ENCODE results near the gene RCVRN. TPM values are rescaled to one million over a fixed set of nuclear protein-coding genes. Genes with fewer than 3 reads are reported as not detected.

RCVRN gene
- total RNA-seq (2014; rRNA removed; shearing (Covaris generic)): 0.95 TPM in 1 of 2 replicates, not detected in the other

DNA sequence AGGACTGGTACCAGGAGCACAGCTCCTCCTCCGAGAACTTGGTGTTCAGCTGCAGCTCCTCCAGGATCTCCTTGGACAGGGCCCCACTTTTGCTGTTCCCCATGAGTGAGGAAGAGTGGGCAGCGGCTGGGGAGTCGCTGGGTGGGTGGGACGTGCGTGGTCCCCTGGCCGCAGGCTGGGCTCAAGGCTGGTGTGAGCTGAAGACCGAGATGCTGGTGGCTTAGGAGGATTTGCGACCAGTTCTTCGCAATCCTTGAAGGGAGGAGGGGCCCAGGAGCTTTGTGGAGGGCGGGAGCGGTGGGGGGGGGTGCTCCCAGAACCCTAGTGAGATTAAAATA lies at the start of gene RCVRN:
Gene RCVRN, minus strand, starts transcription at position 194 of the 338 bp plus-strand sequence. Its CDS starts 91 bp downstream, at position 103.
- Histone ChIP-seq H3K36me3 (no peaks in the 10 kb centered on the region), H3K9me3 (replicated peaks) (no peaks in the 10 kb centered on the region), H3K27ac (no peak within 1 kb of the TSS), H3K4me3 (no peak within 1 kb of the TSS), H3K4me1 (replicated peaks) (peaks cover 37% of the 10 kb centered on the region), H3K27me3 (replicated peaks) (no peaks in the 10 kb centered on the region)
- no peak for DNase-seq (ENCODE audit: low read depth in 1 of 2, low spot score in 2 of 2)

GRCh38 chr17:9953492-9953891 lies 48.4 kb upstream of the RCVRN start:
- Histone ChIP-seq H3K4me3 (no peak overlapping the region), H3K36me3 (no peaks in the 10 kb centered on the region), H3K4me1 (replicated peaks) (no peaks in the 10 kb centered on the region), H3K27me3 (replicated peaks) (no peaks in the 10 kb centered on the region), H3K9me3 (replicated peaks) (no peaks in the 10 kb centered on the region), H3K27ac (no peak overlapping the region)
- no peak for DNase-seq (ENCODE audit: low read depth in 1 of 2, low spot score in 2 of 2)

DNA sequence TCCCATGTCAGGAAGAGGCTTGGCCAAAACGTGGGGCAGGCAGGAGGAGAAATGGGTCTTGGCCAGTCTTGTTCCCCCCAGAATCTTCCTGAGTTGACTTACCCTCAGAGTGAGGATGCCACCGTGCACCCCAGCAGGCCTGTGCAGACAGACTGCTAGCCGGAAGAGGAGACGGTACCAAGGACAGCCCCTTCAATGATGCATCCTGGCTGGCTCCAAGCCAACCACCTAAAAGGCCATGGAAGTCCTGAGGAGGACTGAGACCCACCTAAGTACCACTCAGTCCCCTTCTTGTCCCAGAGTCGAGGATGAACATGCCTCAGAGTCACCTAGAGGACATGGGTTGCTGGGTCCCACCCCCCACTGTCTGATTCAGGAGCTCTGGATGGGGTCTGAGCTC lies 46.7 kb upstream of the RCVRN start:
- DNase-seq (ENCODE audit: low read depth in 1 of 2, low spot score in 2 of 2): no peak
- Histone ChIP-seq H3K4me3 (no peak overlapping the region), H3K27ac (no peak overlapping the region)

GRCh38 chr17:9948928-9949327 lies 43.9 kb upstream of the RCVRN start:
- Histone ChIP-seq H3K27ac (no peak overlapping the region), H3K27me3 (replicated peaks) (no peaks in the 10 kb centered on the region), H3K4me1 (replicated peaks) (no peaks in the 10 kb centered on the region), H3K4me3 (no peak overlapping the region), H3K9me3 (replicated peaks) (no peaks in the 10 kb centered on the region), H3K36me3 (no peaks in the 10 kb centered on the region)
- no peak for DNase-seq (ENCODE audit: low read depth in 1 of 2, low spot score in 2 of 2)

More for the DNA sequence above, 46.7 kb upstream of the RCVRN start:
- H3K4me1 ChIP-seq (replicated peaks): no peaks in the 10 kb centered on the region
- no peaks in the 10 kb centered on the region for H3K9me3 ChIP-seq (replicated peaks)
- H3K27me3 ChIP-seq (replicated peaks): no peaks in the 10 kb centered on the region
- H3K36me3 ChIP-seq: no peaks in the 10 kb centered on the region

DNA sequence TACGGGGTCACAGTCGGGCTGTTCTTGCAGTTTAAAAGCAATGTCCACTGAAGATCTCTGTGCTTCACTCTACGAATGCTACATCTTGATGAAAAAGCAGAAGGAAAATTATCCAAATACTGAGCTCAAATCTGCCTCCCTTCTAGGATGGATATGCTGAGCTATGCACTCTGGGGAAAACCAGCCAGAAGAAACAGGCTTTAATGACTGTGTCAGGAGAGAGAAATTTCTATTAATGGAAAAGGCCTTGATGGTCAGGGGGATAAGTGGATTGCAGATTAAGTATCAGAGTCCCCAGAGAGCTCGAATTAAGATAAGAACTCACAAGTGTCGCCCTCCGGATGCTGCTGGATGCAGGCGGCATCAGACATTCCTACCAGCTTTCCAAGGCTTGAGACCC lies 39.6 kb upstream of the RCVRN start:
- Histone ChIP-seq H3K27ac (no peak overlapping the region), H3K4me3 (no peak overlapping the region), H3K36me3 (no peaks in the 10 kb centered on the region), H3K4me1 (replicated peaks) (no peaks in the 10 kb centered on the region), H3K9me3 (replicated peaks) (no peaks in the 10 kb centered on the region), H3K27me3 (replicated peaks) (no peaks in the 10 kb centered on the region)
- DNase-seq (ENCODE audit: low read depth in 1 of 2, low spot score in 2 of 2): no peak

DNA sequence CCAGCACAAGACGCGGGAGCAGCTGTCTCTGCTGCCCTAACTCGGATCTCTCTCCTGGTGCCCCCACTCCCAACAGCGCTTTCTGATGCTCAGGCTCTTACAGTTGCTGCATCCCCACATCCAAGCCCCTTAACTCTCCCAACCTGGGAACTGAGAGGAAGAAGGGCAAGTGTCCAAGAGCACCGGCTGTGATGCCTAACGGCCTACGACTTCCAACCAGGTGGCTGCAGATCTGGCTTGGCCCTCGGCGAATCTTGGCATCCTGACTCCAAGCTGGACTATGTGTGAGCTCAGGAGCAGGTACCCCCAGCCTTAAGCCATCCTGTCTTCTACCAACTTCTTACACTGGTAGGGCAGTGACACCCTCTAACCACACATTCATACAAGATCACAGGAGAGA lies 38.3 kb upstream of the RCVRN start:
- H3K27me3 ChIP-seq (replicated peaks): no peaks in the 10 kb centered on the region
- no peaks in the 10 kb centered on the region for H3K36me3 ChIP-seq
- DNase-seq (ENCODE audit: low read depth in 1 of 2, low spot score in 2 of 2): no peak
- H3K4me1 ChIP-seq (replicated peaks): no peaks in the 10 kb centered on the region
- H3K27ac ChIP-seq: no peak overlapping the region
- no peaks in the 10 kb centered on the region for H3K9me3 ChIP-seq (replicated peaks)
- no peak overlapping the region for H3K4me3 ChIP-seq

GRCh38 chr17:9942885-9943284 lies 37.8 kb upstream of the RCVRN start:
- DNase-seq (ENCODE audit: low read depth in 1 of 2, low spot score in 2 of 2): no peak
- H3K27me3 ChIP-seq (replicated peaks): no peaks in the 10 kb centered on the region
- no peaks in the 10 kb centered on the region for H3K4me1 ChIP-seq (replicated peaks)
- H3K27ac ChIP-seq: no peak overlapping the region
- H3K4me3 ChIP-seq: no peak overlapping the region
- H3K9me3 ChIP-seq (replicated peaks): no peaks in the 10 kb centered on the region
- H3K36me3 ChIP-seq: no peaks in the 10 kb centered on the region

- no peak for DNase-seq (ENCODE audit: low read depth in 1 of 2, low spot score in 2 of 2)
- no peaks in the 10 kb centered on the region for H3K9me3 ChIP-seq (replicated peaks)
- no peaks in the 10 kb centered on the region for H3K36me3 ChIP-seq
- H3K4me3 ChIP-seq: no peak overlapping the region
- no peaks in the 10 kb centered on the region for H3K4me1 ChIP-seq (replicated peaks)
- no peak overlapping the region for H3K27ac ChIP-seq
- no peaks in the 10 kb centered on the region for H3K27me3 ChIP-seq (replicated peaks)
Observed at GRCh38 chr17:9941305-9941704, 36.2 kb upstream of the RCVRN start.

GRCh38 chr17:9940841-9941240 lies 35.8 kb upstream of the RCVRN start:
- Histone ChIP-seq H3K27ac (no peak overlapping the region), H3K4me1 (replicated peaks) (no peaks in the 10 kb centered on the region), H3K9me3 (replicated peaks) (no peaks in the 10 kb centered on the region), H3K27me3 (replicated peaks) (no peaks in the 10 kb centered on the region), H3K4me3 (no peak overlapping the region), H3K36me3 (no peaks in the 10 kb centered on the region)
- no peak for DNase-seq (ENCODE audit: low read depth in 1 of 2, low spot score in 2 of 2)

DNA sequence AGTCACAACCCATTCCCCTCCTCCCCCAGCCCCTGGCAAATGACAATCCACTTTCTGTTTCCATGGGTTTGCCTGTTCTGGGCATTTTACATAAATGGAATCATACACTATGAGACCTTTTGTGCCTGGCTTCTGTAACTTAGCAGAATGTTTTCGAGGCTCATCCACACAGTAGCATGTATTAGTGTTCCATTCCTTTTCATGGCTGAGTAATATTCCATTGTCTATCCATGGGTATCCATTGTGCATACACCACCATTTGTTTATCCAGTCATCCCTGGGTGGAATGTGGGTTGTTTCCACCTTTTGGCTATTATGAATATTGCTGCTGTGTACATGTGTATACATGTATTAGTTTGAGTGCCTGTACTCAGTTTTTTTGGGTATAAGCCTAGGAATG lies 33.7 kb upstream of the RCVRN start:
- no peak for DNase-seq (ENCODE audit: low read depth in 1 of 2, low spot score in 2 of 2)
- no peak overlapping the region for H3K4me3 ChIP-seq
- no peaks in the 10 kb centered on the region for H3K9me3 ChIP-seq (replicated peaks)
- no peaks in the 10 kb centered on the region for H3K4me1 ChIP-seq (replicated peaks)
- H3K27me3 ChIP-seq (replicated peaks): no peaks in the 10 kb centered on the region
- H3K27ac ChIP-seq: no peak overlapping the region
- no peaks in the 10 kb centered on the region for H3K36me3 ChIP-seq

DNA sequence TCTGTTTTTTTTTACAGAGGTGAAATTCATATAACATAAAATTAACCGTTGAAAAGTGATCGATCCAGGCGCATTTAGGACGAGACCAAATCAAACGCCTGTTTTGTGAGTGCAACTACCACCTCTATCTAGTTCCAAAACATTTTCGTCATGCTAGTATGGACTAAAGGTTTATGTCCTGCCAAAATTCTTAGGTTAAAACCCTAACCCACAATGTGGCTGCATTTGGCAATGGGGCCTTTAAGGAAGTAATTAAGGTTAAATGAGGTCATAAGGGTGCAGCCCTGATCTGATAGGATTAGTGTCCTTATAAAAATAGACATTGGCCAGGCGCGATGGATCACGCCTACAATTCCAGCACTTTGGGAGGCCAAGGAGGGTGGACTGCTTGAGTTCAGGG lies 32.8 kb upstream of the RCVRN start:
- Histone ChIP-seq H3K27ac (no peak overlapping the region), H3K9me3 (replicated peaks) (no peaks in the 10 kb centered on the region), H3K27me3 (replicated peaks) (no peaks in the 10 kb centered on the region), H3K36me3 (no peaks in the 10 kb centered on the region), H3K4me3 (no peak overlapping the region), H3K4me1 (replicated peaks) (no peaks in the 10 kb centered on the region)
- no peak for DNase-seq (ENCODE audit: low read depth in 1 of 2, low spot score in 2 of 2)

DNA sequence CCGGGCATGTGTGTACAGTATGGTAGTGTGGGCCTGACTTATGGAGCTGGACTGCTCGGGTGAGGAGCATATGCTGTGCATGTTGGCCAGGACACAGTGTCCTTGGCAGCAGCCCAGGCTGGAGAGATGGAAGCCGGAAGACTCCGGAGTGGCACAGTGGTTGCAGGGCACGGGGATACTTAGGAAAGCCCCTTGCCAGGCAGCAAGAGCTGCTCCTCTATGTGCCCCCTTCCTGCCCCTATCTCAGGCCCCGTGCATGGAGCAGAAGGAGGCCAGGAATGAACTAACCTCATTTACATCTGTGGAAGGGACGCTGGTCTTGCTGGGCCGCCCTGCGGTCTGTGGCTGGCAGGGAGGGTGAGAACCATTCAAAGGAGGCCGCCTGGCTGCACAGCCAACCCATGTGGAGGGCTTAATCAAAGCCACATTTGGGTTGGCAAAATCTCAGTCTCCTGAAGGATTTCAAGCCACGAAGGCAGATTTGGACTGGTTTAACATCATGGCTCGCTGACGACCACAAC lies 32.2 kb upstream of the RCVRN start:
- no peak for DNase-seq (ENCODE audit: low read depth in 1 of 2, low spot score in 2 of 2)
- no peak overlapping the region for H3K27ac ChIP-seq
- H3K4me3 ChIP-seq: no peak overlapping the region
- no peaks in the 10 kb centered on the region for H3K27me3 ChIP-seq (replicated peaks)
- no peaks in the 10 kb centered on the region for H3K9me3 ChIP-seq (replicated peaks)
- no peaks in the 10 kb centered on the region for H3K4me1 ChIP-seq (replicated peaks)
- no peaks in the 10 kb centered on the region for H3K36me3 ChIP-seq

GRCh38 chr17:9936095-9936494 lies 31.0 kb upstream of the RCVRN start:
- H3K9me3 ChIP-seq (replicated peaks): no peaks in the 10 kb centered on the region

GRCh38 chr17:9935408-9935807 lies 30.3 kb upstream of the RCVRN start:
- no peaks in the 10 kb centered on the region for H3K27me3 ChIP-seq (replicated peaks)
- H3K4me3 ChIP-seq: no peak overlapping the region
- no peak for DNase-seq (ENCODE audit: low read depth in 1 of 2, low spot score in 2 of 2)
- no peaks in the 10 kb centered on the region for H3K36me3 ChIP-seq
- no peaks in the 10 kb centered on the region for H3K9me3 ChIP-seq (replicated peaks)
- no peak overlapping the region for H3K27ac ChIP-seq
- H3K4me1 ChIP-seq (replicated peaks): no peaks in the 10 kb centered on the region

More at GRCh38 chr17:9936095-9936494, 31.0 kb upstream of the RCVRN start:
- H3K4me3 ChIP-seq: no peak overlapping the region
- H3K36me3 ChIP-seq: no peaks in the 10 kb centered on the region
- H3K27ac ChIP-seq: no peak overlapping the region
- H3K4me1 ChIP-seq (replicated peaks): no peaks in the 10 kb centered on the region
- no peaks in the 10 kb centered on the region for H3K27me3 ChIP-seq (replicated peaks)
- DNase-seq (ENCODE audit: low read depth in 1 of 2, low spot score in 2 of 2): no peak

GRCh38 chr17:9934331-9934730 lies 29.3 kb upstream of the RCVRN start:
- DNase-seq (ENCODE audit: low read depth in 1 of 2, low spot score in 2 of 2): no peak
- Histone ChIP-seq H3K27me3 (replicated peaks) (no peaks in the 10 kb centered on the region), H3K4me1 (replicated peaks) (no peaks in the 10 kb centered on the region), H3K36me3 (no peaks in the 10 kb centered on the region), H3K27ac (no peak overlapping the region), H3K4me3 (no peak overlapping the region), H3K9me3 (replicated peaks) (no peaks in the 10 kb centered on the region)
